SU-DHL-6 (cell line): ENCODE measurements around the gene VDR.

Experiments
- H2AFZ ChIP-seq: fragments of 200-600 bp; sonication (generic); 2 replicates; pipeline ENCODE4 v1.6.1; 2014; ENCODE audit warnings: low read depth, mild to moderate bottlenecking, moderate library complexity, mixed read lengths, antibody characterized with exemption, low read length; ENCODE audit not compliant: severe bottlenecking
- H3F3A ChIP-seq: fragments of 200-600 bp; shearing (Covaris generic); 2 replicates; pipeline ENCODE4 v1.6.0; 2016; ENCODE audit warnings: antibody characterized with exemption, mild to moderate bottlenecking; ENCODE audit not compliant: insufficient read depth
- H3K27ac ChIP-seq: fragments of 200-600 bp; sonication (generic); 2 replicates; pipeline ENCODE4 v1.5.1; 2016; ENCODE audit warnings: low read depth, mild to moderate bottlenecking, low read length, moderate library complexity, mixed read lengths
- H3K27me3 ChIP-seq: fragments of 200-600 bp; sonication (generic), shearing (Covaris generic); 2 replicates; pipeline ENCODE4 v1.6.0; 2014; ENCODE audit warnings: mild to moderate bottlenecking, low read length
- H3K36me3 ChIP-seq: fragments of 200-600 bp; sonication (generic); 2 replicates; pipeline ENCODE4 v1.6.1; 2014; ENCODE audit warnings: mild to moderate bottlenecking, low read length, mixed read lengths
- H3K4me2 ChIP-seq: fragments of 300-600, 200-600 bp; shearing (Covaris generic), sonication (generic); 2 replicates; pipeline ENCODE4 v1.6.0; 2014; ENCODE audit warnings: low read length, low read depth, mild to moderate bottlenecking; ENCODE audit not compliant: poor library complexity, severe bottlenecking
- H3K4me3 ChIP-seq: fragments of 200-600 bp; sonication (generic); 2 replicates; pipeline ENCODE4 v1.5.1; 2014; ENCODE audit warnings: antibody characterized with exemption, low read length, mild to moderate bottlenecking, mixed read lengths; ENCODE audit not compliant: insufficient read depth, poor library complexity, severe bottlenecking
- H3K79me2 ChIP-seq: fragments of 200-600 bp; sonication (generic); 2 replicates; pipeline ENCODE4 v1.6.1; 2014; ENCODE audit warnings: mild to moderate bottlenecking, low read length, moderate library complexity; ENCODE audit not compliant: insufficient read depth
- H3K9ac ChIP-seq: fragments of 200-600 bp; sonication (generic); 2 replicates; pipeline ENCODE4 v1.7.0; 2014; ENCODE audit warnings: mild to moderate bottlenecking, low read length
- H3K9me2 ChIP-seq: fragments of 200-600 bp; sonication (generic); replicated peaks from 2 replicates; pipeline ENCODE4 v1.6.1; 2014; ENCODE audit warnings: low read length; ENCODE audit not compliant: insufficient read depth
- H3K9me3 ChIP-seq: fragments of 200-600 bp; sonication (generic); 2 replicates; pipeline ENCODE4 v1.6.1; 2014; ENCODE audit warnings: low read length, mixed read lengths; ENCODE audit not compliant: insufficient read depth
- H4K20me1 ChIP-seq: fragments of 200-600 bp; sonication (generic); 2 replicates; pipeline ENCODE4 v1.6.1; 2014; ENCODE audit warnings: low read depth, mild to moderate bottlenecking, antibody characterized with exemption, low read length, moderate library complexity, mixed read lengths
- CTCF ChIP-seq: fragments of 200-600 bp; sonication (generic); IDR thresholded peaks from one replicate; pipeline ENCODE4 v1.5.1; 2017; ENCODE audit warnings: antibody characterized with exemption, mild to moderate bottlenecking, low read length, moderate library complexity; ENCODE audit not compliant: insufficient read depth, poor library complexity, severe bottlenecking
- EZH2phosphoT487 ChIP-seq: fragments of 200-600 bp; sonication (generic), shearing (Covaris generic); conservative IDR thresholded peaks from 2 replicates; pipeline ENCODE4 v1.6.1; 2018; ENCODE audit warnings: mild to moderate bottlenecking, antibody characterized with exemption, low read length, moderate library complexity, mixed read lengths

VDR gene

GRCh38 chr12:47877081-47877480, 27.7 kb downstream of the VDR start:
- H3K4me2 ChIP-seq, result no peak overlapping the region
- no peaks in the 10 kb centered on the region for H4K20me1 ChIP-seq
- no peak overlapping the region for H3K9ac ChIP-seq
- no peaks in the 10 kb centered on the region for H3K36me3 ChIP-seq
- no peak for TF ChIP-seq CTCF
- TF ChIP-seq EZH2phosphoT487, result no peak
- H3K27ac ChIP-seq, result no peak overlapping the region
- no peaks in the 10 kb centered on the region for H3F3A ChIP-seq
- no peaks in the 10 kb centered on the region for H3K27me3 ChIP-seq
- H2AFZ ChIP-seq, result no peak overlapping the region
- H3K9me2 ChIP-seq, result no peaks in the 10 kb centered on the region
- no peaks in the 10 kb centered on the region for H3K79me2 ChIP-seq
- H3K4me3 ChIP-seq, result no peak overlapping the region
- H3K9me3 ChIP-seq, result no peaks in the 10 kb centered on the region

GRCh38 chr12:47876440-47876960, 28.3 kb downstream of the VDR start:
- no peaks in the 10 kb centered on the region for H3K9me2 ChIP-seq
- no peak overlapping the region for H3K4me3 ChIP-seq
- H3K9ac ChIP-seq, result no peak overlapping the region
- H3K9me3 ChIP-seq, result no peaks in the 10 kb centered on the region
- H3K27ac ChIP-seq, result no peak overlapping the region
- no peak for TF ChIP-seq EZH2phosphoT487
- no peak for TF ChIP-seq CTCF
- H3K36me3 ChIP-seq, result no peaks in the 10 kb centered on the region
- no peaks in the 10 kb centered on the region for H3K27me3 ChIP-seq
- H3K79me2 ChIP-seq, result no peaks in the 10 kb centered on the region
- no peak overlapping the region for H2AFZ ChIP-seq
- no peak overlapping the region for H3K4me2 ChIP-seq
- no peaks in the 10 kb centered on the region for H3F3A ChIP-seq
- no peaks in the 10 kb centered on the region for H4K20me1 ChIP-seq

- no peaks in the 10 kb centered on the region for H3K27me3 ChIP-seq
- no peaks in the 10 kb centered on the region for H3K79me2 ChIP-seq
- H4K20me1 ChIP-seq, result no peaks in the 10 kb centered on the region
- TF ChIP-seq CTCF (no peak), EZH2phosphoT487 (no peak)
- no peaks in the 10 kb centered on the region for H3F3A ChIP-seq
- H3K9me3 ChIP-seq, result no peaks in the 10 kb centered on the region
- H3K4me2 ChIP-seq, result no peak overlapping the region
- no peaks in the 10 kb centered on the region for H3K36me3 ChIP-seq
- H3K4me3 ChIP-seq, result no peak overlapping the region
- no peak overlapping the region for H3K27ac ChIP-seq
- H3K9me2 ChIP-seq, result no peaks in the 10 kb centered on the region
- no peak overlapping the region for H3K9ac ChIP-seq
- no peak overlapping the region for H2AFZ ChIP-seq
These were observed 28.9 kb downstream of the VDR start for GRCh38 chr12:47875746-47876439.
